Frontal cortex (tissue), 4 donors: ENCODE measurements around the gene HRH3. TPM values are rescaled to one million over a fixed set of nuclear protein-coding genes. Genes with fewer than 3 reads are reported as not detected.

Experiments used
- DNase-seq, 2 donors: peaks; one replicate each; pipeline ENCODE4 v3.0.0; 2012; ENCODE audit warnings: low spot score in 2 of 2
- FAIRE-seq: peaks from 2 replicates; lab custom pipeline; 2012; peaks lifted over from hg19 to GRCh38; lab: Jason Lieb, UNC
- total RNA-seq: library from RNA; depleted of rRNA; stranded (reverse); fragments of >200 nt; gene quantifications from one replicate; pipeline ENCODE4 v1.2.3, GENCODE V29; 2014
- donor health status: control.
- donor health status: control.
- donor health status: control.

HRH3 gene
- total RNA-seq, 1 donor from 2014 or later: 0.82 TPM

GRCh38 chr20:62232194-62232593 is 12.1 kb upstream of the HRH3 start:
- DNase-seq: no peak
- FAIRE-seq: no peak

GRCh38 chr20:62231292-62231691 is 11.2 kb upstream of the HRH3 start:
- no peak for DNase-seq
- no peak for FAIRE-seq

GRCh38 chr20:62230696-62231095 is 10.6 kb upstream of the HRH3 start:
- DNase-seq (no peak), FAIRE-seq (no peak)

GRCh38 chr20:62230276-62230675 is 10.2 kb upstream of the HRH3 start:
- DNase-seq: no peak
- FAIRE-seq: no peak

GRCh38 chr20:62229667-62230066 is 9.6 kb upstream of the HRH3 start:
- FAIRE-seq (no peak), DNase-seq (no peak)

GRCh38 chr20:62228982-62229545 is 9.0 kb upstream of the HRH3 start:
- FAIRE-seq (no peak), DNase-seq (no peak)

GRCh38 chr20:62227977-62228958 is 8.2 kb upstream of the HRH3 start:
- DNase-seq (no peak), FAIRE-seq (no peak)

GRCh38 chr20:62227591-62227976 is 7.5 kb upstream of the HRH3 start:
- DNase-seq (no peak), FAIRE-seq (no peak)

GRCh38 chr20:62226707-62227590 is 6.9 kb upstream of the HRH3 start:
- no peak for DNase-seq
- no peak for FAIRE-seq

- no peak for DNase-seq
- no peak for FAIRE-seq
Measured at GRCh38 chr20:62225820-62226635, 6.0 kb upstream of the HRH3 start.

GRCh38 chr20:62225026-62225425 is 4.9 kb upstream of the HRH3 start:
- FAIRE-seq: no peak
- DNase-seq: no peak

GRCh38 chr20:62224113-62224855 is 4.2 kb upstream of the HRH3 start:
- FAIRE-seq: no peak

GRCh38 chr20:62223571-62223970 is 3.5 kb upstream of the HRH3 start:
- no peak for DNase-seq
- no peak for FAIRE-seq

More at GRCh38 chr20:62224113-62224855, 4.2 kb upstream of the HRH3 start:
- no peak for DNase-seq

GRCh38 chr20:62222972-62223371 is 2.9 kb upstream of the HRH3 start:
- no peak for FAIRE-seq

GRCh38 chr20:62222266-62222850 is 2.3 kb upstream of the HRH3 start:
- DNase-seq (no peak), FAIRE-seq (no peak)

More at GRCh38 chr20:62222972-62223371, 2.9 kb upstream of the HRH3 start:
- no peak for DNase-seq

- no peak for DNase-seq
- FAIRE-seq: no peak
Measured at GRCh38 chr20:62220666-62221568, 839 bp upstream of the HRH3 start.
